Measurements from ENCODE around the gene ZSWIM7.
A peak's percentile ranks its signal among the peaks of the same experiment; 100 is the strongest.

The ZSWIM7 gene

GRCh38 chr17:15966183-15966878 is 33.2 kb downstream of the ZSWIM7 start:
- intact Hi-C loops (cut with DNase I) = no loop called here
- DNase-seq = peak in 15 of 42 donors; percentile 20 to 73 (median 42)

GRCh38 chr17:15965528-15965927 is 34.0 kb downstream of the ZSWIM7 start:
- intact Hi-C loops (cut with DNase I) = no loop called here
- DNase-seq = peak in 10 of 42 donors; percentile 12 to 49 (median 22)

DNA sequence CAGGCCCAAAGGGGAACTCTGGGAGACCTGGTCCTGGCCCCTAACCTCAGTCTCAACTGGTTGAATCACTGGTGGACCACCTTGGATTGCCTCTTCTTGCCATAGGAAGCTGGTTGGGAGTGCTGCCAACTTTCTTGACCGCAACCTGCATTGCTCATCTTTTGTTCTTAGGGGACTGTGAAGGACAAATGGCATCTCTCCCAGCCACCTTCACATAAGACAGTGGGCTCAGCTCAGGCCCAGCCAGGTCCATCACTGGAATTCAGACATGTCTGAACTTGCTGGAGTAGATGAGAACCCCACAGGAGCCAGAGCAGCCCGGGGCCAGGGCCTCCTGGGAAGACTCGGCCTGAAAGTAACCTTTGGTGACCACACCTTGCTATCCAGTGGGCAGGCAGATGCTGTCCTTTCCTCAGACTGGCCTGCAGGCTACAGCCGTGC is 35.8 kb downstream of the ZSWIM7 start:
- no peak for DNase-seq
- intact Hi-C loops (cut with DNase I) = no loop called here

DNA sequence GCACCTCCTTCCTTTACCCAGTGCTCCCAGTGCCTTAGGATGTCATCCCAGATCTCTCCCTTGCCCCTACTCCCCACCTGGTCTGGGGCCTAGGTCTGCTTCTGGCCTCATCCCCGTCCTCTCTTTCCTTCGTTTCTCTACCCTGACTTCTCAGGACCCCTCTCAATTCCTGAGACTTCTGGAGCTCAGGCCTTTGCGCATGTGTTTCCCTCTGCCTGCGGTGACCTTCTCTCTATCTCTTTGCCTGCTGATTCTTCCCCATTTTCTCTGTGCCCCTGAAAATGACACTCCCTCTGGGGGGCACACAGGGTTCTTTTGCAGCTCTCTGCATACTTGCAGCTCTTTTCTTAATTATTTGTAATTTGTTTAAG is 41.0 kb downstream of the ZSWIM7 start:
- no peak for DNase-seq
- intact Hi-C loops (cut with DNase I) = no loop called here

- intact Hi-C loops (cut with DNase I) = no loop called here
- no peak for DNase-seq
Observed at GRCh38 chr17:15957608-15958307, 41.7 kb downstream of the ZSWIM7 start.

GRCh38 chr17:15957206-15957605 is 42.3 kb downstream of the ZSWIM7 start:
- intact Hi-C loops (cut with DNase I) = no loop called here

DNA sequence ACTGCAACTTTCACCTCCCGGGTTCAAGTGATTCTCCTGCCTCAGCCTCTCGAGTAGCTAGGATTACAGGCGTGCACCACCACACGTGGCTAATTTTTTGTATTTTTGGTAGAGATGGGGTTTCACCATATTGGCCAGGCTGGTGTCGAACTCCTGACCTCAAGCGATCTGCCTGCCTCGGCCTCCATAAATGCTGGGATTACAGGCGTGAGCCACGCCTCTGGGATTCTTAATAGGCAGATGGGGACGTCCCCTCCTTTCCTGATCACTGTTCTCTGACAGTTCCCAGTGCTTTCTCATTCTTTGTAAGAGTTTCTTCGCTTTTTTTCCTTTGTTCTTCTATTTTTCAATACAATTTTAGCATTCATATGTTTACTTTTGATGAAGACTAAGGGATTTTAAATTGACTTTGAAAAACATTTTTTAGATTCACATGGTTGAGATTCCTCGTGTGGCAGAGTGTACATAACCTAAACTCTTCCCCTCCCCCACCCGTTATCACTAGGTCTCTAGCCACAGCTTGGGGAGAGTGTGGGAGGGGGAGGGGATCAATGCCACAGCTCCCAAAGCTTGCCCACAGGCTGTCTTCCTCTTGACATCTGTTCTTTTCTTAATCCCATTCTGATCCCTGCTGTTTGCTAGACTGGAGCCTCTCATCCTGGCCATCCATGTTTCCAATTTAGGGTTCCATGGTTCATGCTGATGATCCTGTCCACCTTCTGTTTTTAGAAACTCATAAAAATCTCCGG is 43.5 kb downstream of the ZSWIM7 start:
- DNase-seq = no peak
- intact Hi-C loops (cut with DNase I) = no loop called here

More at GRCh38 chr17:15957206-15957605, 42.3 kb downstream of the ZSWIM7 start:
- DNase-seq = no peak

GRCh38 chr17:15954222-15954621 is 45.3 kb downstream of the ZSWIM7 start:
- intact Hi-C loops (cut with DNase I) = no loop called here
- no peak for DNase-seq

- DNase-seq = no peak
- intact Hi-C loops (cut with DNase I) = no loop called here
Observed at GRCh38 chr17:15952916-15953790, 46.4 kb downstream of the ZSWIM7 start.

- intact Hi-C loops (cut with DNase I) = no loop called here
- no peak for DNase-seq
Observed at GRCh38 chr17:15952048-15952532, 47.4 kb downstream of the ZSWIM7 start.

GRCh38 chr17:15951368-15952047 is 48.0 kb downstream of the ZSWIM7 start:
- intact Hi-C loops (cut with DNase I) = no loop called here
- no peak for DNase-seq

GRCh38 chr17:15947976-15948752 is 51.3 kb downstream of the ZSWIM7 start:
- intact Hi-C loops (cut with DNase I) = no loop called here
- DNase-seq = no peak

DNA sequence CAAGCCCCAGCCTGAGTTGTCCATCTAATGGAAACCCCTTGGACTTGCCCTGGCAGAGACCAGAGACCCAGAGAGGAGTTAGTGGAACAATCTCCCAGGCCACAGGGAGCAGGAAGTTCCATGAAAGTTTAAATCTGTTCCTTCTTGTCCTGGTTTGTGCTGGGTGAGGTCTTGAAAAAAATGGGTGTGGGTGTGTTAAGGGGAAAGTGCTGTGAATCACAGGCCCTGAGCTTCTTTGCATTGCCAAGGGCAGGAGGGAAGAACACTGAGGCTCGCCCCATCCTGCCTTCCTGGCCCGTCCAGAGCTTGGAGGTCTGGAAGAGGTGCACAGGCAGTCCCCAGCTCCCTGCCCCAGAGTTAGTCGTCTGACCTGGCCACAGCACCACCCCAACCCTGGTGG is 52.2 kb downstream of the ZSWIM7 start:
- intact Hi-C loops (cut with DNase I) = no loop called here
- peak in 1 of 42 donors; percentile 19 for DNase-seq

- intact Hi-C loops (cut with DNase I) = no loop called here
- no peak for DNase-seq
Observed at GRCh38 chr17:15946611-15947120, 52.8 kb downstream of the ZSWIM7 start.

- no peak for DNase-seq
- intact Hi-C loops (cut with DNase I) = no loop called here
Observed at GRCh38 chr17:15945527-15946191, 53.8 kb downstream of the ZSWIM7 start.

- DNase-seq = peak in 37 of 42 donors; percentile 22 to 78 (median 54)
- intact Hi-C loops (cut with DNase I) = no loop called here
Observed at GRCh38 chr17:15944759-15945526, 54.6 kb downstream of the ZSWIM7 start, which contains the start of gene ADORA2B. TSS of gene ADORA2B (plus strand) at chr17:15945130. CDS start at chr17:15945249, 119 bp downstream.

All from head of caudate nucleus (tissue), 42 donors.